Activated CD8-positive, alpha-beta memory T cell treated with anti-CD3 and anti-CD28 coated beads, Interleukin-2, amount 50 U/mL, for 24 hours (primary cell): ENCODE data around the gene JUP.

ENCODE experiments used
- DNase-seq: peaks from one replicate; pipeline ENCODE4 v3.0.0-alpha.2; 2020; ENCODE audit errors: extremely low read depth

JUP gene

GRCh38 chr17:41723801-41724475, 62.6 kb downstream of the JUP start:
- no peak for DNase-seq

- DNase-seq, result no peak
These were observed 64.3 kb downstream of the JUP start for GRCh38 chr17:41722231-41722630.

- no peak for DNase-seq
These were observed 68.2 kb downstream of the JUP start for GRCh38 chr17:41718287-41718645.

GRCh38 chr17:41717408-41718286, 68.9 kb downstream of the JUP start:
- no peak for DNase-seq

GRCh38 chr17:41711669-41712400, 74.7 kb downstream of the JUP start, which contains the start of gene GAST:
GAST (plus strand) TSS chr17:41712331; CDS start chr17:41715437, 3,106 bp downstream.
- no peak for DNase-seq

- DNase-seq, result no peak
These were observed 75.9 kb downstream of the JUP start for GRCh38 chr17:41710472-41711090.

- DNase-seq, result no peak
These were observed 78.5 kb downstream of the JUP start for GRCh38 chr17:41707803-41708669.

GRCh38 chr17:41705271-41705991, 81.1 kb downstream of the JUP start:
- DNase-seq, result no peak
